Eye (tissue), 1 donor: ENCODE results near the gene GRK5.
A peak's percentile ranks its signal among the peaks of the same experiment; 100 is the strongest.
"Not testable (repeated sequence)": the region's sequence is repeated elsewhere in the genome, so short reads cannot be mapped to it uniquely, and the experiment has no call there.

Experiments used
- DNase-seq: peaks from one replicate; pipeline ENCODE4 v3.0.0-alpha.2; 2015

GRK5 gene

GRCh38 chr10:119225083-119225658 lies 17.8 kb downstream of the GRK5 start:
- DNase-seq = no peak

- no peak for DNase-seq
Measured at GRCh38 chr10:119227825-119228224, 20.5 kb downstream of the GRK5 start.

- no peak for DNase-seq
Measured at GRCh38 chr10:119231654-119232053, 24.3 kb downstream of the GRK5 start.

GRCh38 chr10:119232439-119232838 lies 25.1 kb downstream of the GRK5 start:
- DNase-seq = not testable (repeated sequence)

GRCh38 chr10:119233123-119233820 lies 25.9 kb downstream of the GRK5 start:
- DNase-seq = no peak

- no peak for DNase-seq
Measured at GRCh38 chr10:119233821-119234220, 26.4 kb downstream of the GRK5 start.

- DNase-seq = no peak
Measured at GRCh38 chr10:119235356-119235755, 28.0 kb downstream of the GRK5 start.

GRCh38 chr10:119237722-119238436 lies 30.5 kb downstream of the GRK5 start:
- peak; percentile 66 for DNase-seq

GRCh38 chr10:119238577-119238976 lies 31.2 kb downstream of the GRK5 start:
- DNase-seq = peak; percentile 70

- DNase-seq = not testable (repeated sequence)
Measured at GRCh38 chr10:119239015-119239414, 31.6 kb downstream of the GRK5 start.

GRCh38 chr10:119239630-119240029 lies 32.3 kb downstream of the GRK5 start:
- not testable (repeated sequence) for DNase-seq

GRCh38 chr10:119241066-119241465 lies 33.7 kb downstream of the GRK5 start:
- no peak for DNase-seq

- DNase-seq = no peak
Measured at GRCh38 chr10:119242186-119242585, 34.8 kb downstream of the GRK5 start.

- no peak for DNase-seq
Measured at GRCh38 chr10:119243488-119243887, 36.1 kb downstream of the GRK5 start.

GRCh38 chr10:119243967-119244366 lies 36.6 kb downstream of the GRK5 start:
- DNase-seq = no peak

GRCh38 chr10:119245272-119245671 lies 37.9 kb downstream of the GRK5 start:
- no peak for DNase-seq

- peak; percentile 50 for DNase-seq
Measured at GRCh38 chr10:119246862-119247549, 39.6 kb downstream of the GRK5 start.

- DNase-seq = no peak
Measured at GRCh38 chr10:119247550-119247894, 40.2 kb downstream of the GRK5 start.

GRCh38 chr10:119248184-119248583 lies 40.8 kb downstream of the GRK5 start:
- no peak for DNase-seq

- DNase-seq = no peak
Measured at GRCh38 chr10:119248681-119249080, 41.3 kb downstream of the GRK5 start.

GRCh38 chr10:119250641-119251314 lies 43.4 kb downstream of the GRK5 start:
- DNase-seq = no peak

GRCh38 chr10:119251315-119251708 lies 43.9 kb downstream of the GRK5 start:
- DNase-seq = no peak

GRCh38 chr10:119252051-119252465 lies 44.7 kb downstream of the GRK5 start:
- DNase-seq = no peak
